PC-3 (cell line): ENCODE measurements around the gene TANGO2. TPM values are rescaled to one million over a fixed set of nuclear protein-coding genes. Genes with fewer than 3 reads are reported as not detected.

ENCODE experiments used
- ATAC-seq: fragments of 200-7000 bp; cut with Tn5 transposase; 2 replicates; pipeline ENCODE4 v1.9.1; 2020; ENCODE audit warnings: mild to moderate bottlenecking, moderate library complexity
- BruUV-seq: library from RNA; stranded (reverse); fragments of 400-500 nt; replicated peaks from 2 replicates; lab custom pipeline; 2021; lab: Mats Ljungman, UMichigan
- CTCF ChIA-PET: fragments of 300-600 bp; sonication (Branson Sonifier 250); formaldehyde crosslinking; loops from one replicate; lab custom pipeline; 2022; ENCODE audit warnings: antibody characterized with exemption; lab: Charles Lee
- POLR2A ChIA-PET: fragments of 300-600 bp; sonication (Branson Sonifier 250); formaldehyde crosslinking; loops from one replicate; lab custom pipeline; 2022; ENCODE audit warnings: antibody characterized with exemption; ENCODE audit not compliant: unreplicated experiment; lab: Charles Lee
- DNase-seq: peaks from one replicate; pipeline ENCODE4 v3.0.0-alpha.2; 2015
- H2AFZ ChIP-seq: fragments of 300-600 bp; sonication (generic); 2 replicates; pipeline ENCODE4 v1.6.0; 2016; ENCODE audit warnings: antibody characterized with exemption, low read length
- H3F3A ChIP-seq: fragments of 300-600 bp; sonication (generic); one replicate; pipeline ENCODE4 v1.6.0; 2017; ENCODE audit warnings: antibody characterized with exemption, low read length, control low read depth, mild to moderate bottlenecking; ENCODE audit not compliant: unreplicated experiment
- H3K27ac ChIP-seq: fragments of 300-600 bp; sonication (generic); 2 replicates; pipeline ENCODE4 v1.5.1; 2016; ENCODE audit warnings: mild to moderate bottlenecking, low read length
- H3K27me3 ChIP-seq: fragments of 300-600 bp; sonication (generic); 2 replicates; pipeline ENCODE4 v1.6.1; 2016; ENCODE audit warnings: low read length, mixed read lengths
- H3K36me3 ChIP-seq: fragments of 300-600 bp; sonication (generic); 2 replicates; pipeline ENCODE4 v1.6.1; 2016; ENCODE audit warnings: low read depth, mixed run types, low read length, mixed read lengths
- H3K4me1 ChIP-seq: fragments of 300-600 bp; sonication (generic); 2 replicates; pipeline ENCODE4 v1.5.1; 2016; ENCODE audit warnings: low read length; ENCODE audit not compliant: insufficient read depth
- H3K4me2 ChIP-seq: fragments of 300-600 bp; sonication (generic); 2 replicates; pipeline ENCODE4 v1.6.0; 2016; ENCODE audit warnings: low read length
- H3K4me3 ChIP-seq: fragments of 300-600 bp; sonication (generic); 2 replicates; pipeline ENCODE4 v1.5.1; 2016; ENCODE audit warnings: mild to moderate bottlenecking, low read length, mixed read lengths
- H3K79me2 ChIP-seq: fragments of 300-600 bp; sonication (generic); 2 replicates; pipeline ENCODE4 v1.6.1; 2017; ENCODE audit warnings: low read length, mixed read lengths
- H3K9ac ChIP-seq: fragments of 300-600 bp; sonication (generic); 2 replicates; pipeline ENCODE4 v1.6.0; 2016; ENCODE audit warnings: mild to moderate bottlenecking, low read length
- H3K9me2 ChIP-seq: fragments of 300-600 bp; sonication (generic); replicated peaks from 2 replicates; pipeline ENCODE4 v1.6.1; 2016; ENCODE audit warnings: mixed run types, low read length, mixed read lengths
- H3K9me3 ChIP-seq: fragments of 300-600 bp; sonication (generic); 2 replicates; pipeline ENCODE4 v1.6.1; 2016; ENCODE audit warnings: low read length, mixed read lengths
- H4K20me1 ChIP-seq: fragments of 300-600 bp; sonication (generic); 2 replicates; pipeline ENCODE4 v1.6.1; 2016; ENCODE audit warnings: low read length, mixed read lengths
- CTCF ChIP-seq: fragments of 300-600 bp; sonication (generic); conservative IDR thresholded peaks from 2 replicates; pipeline ENCODE4 v1.5.1; 2017; ENCODE audit warnings: antibody characterized with exemption, low read depth, mild to moderate bottlenecking, low read length
- EZH2 ChIP-seq: fragments of 300-600 bp; sonication (generic); IDR thresholded peaks from one replicate; pipeline ENCODE4 v1.6.1; 2017; ENCODE audit warnings: antibody characterized with exemption, mild to moderate bottlenecking, low read length; ENCODE audit not compliant: unreplicated experiment
- EZH2phosphoT487 ChIP-seq: fragments of 300-600 bp; sonication (generic); IDR thresholded peaks from 2 replicates; pipeline ENCODE4 v1.6.1; 2018; ENCODE audit warnings: mild to moderate bottlenecking, antibody characterized with exemption, low read length, borderline replicate concordance
- intact Hi-C: fragments of 100-400 bp; cut with micrococcal nuclease; formaldehyde crosslinking; loops from 2 replicates; pipeline ENCODE4 v1.9.0; 2023
- total RNA-seq: library from RNA; depleted of rRNA; stranded (reverse); fragments of >200 nt; gene quantifications from 2 replicates; pipeline ENCODE4 v1.2.3, GENCODE V29; 2014

Gene TANGO2
- total RNA-seq, 1 experiment from 2014 or later, result 23.5 TPM

GRCh38 chr22:19988331-19988808, 32.5 kb upstream of the TANGO2 start:
- H3K4me2 ChIP-seq, result no peak overlapping the region
- H3K36me3 ChIP-seq, result no peaks in the 10 kb centered on the region
- TF ChIP-seq CTCF, result no peak
- no peak for TF ChIP-seq EZH2
- no peak for TF ChIP-seq EZH2phosphoT487
- no peaks in the 10 kb centered on the region for H3K27me3 ChIP-seq
- no peak overlapping the region for H2AFZ ChIP-seq
- no TSS peak for BruUV-seq
- intact Hi-C loops, result no loop called here
- DNase-seq (no peak), ATAC-seq (no peak)
- no peak overlapping the region for H3K4me3 ChIP-seq
- H3K9me2 ChIP-seq, result no peaks in the 10 kb centered on the region
- H3K4me1 ChIP-seq, result peaks cover 18% of the 10 kb centered on the region
- ChIA-PET POLR2A (no interaction called here), CTCF (no interaction called here)
- no peaks in the 10 kb centered on the region for H3K79me2 ChIP-seq
- H3K27ac ChIP-seq, result no peak overlapping the region
- no peaks in the 10 kb centered on the region for H4K20me1 ChIP-seq
- H3K9ac ChIP-seq, result no peak overlapping the region
- no peaks in the 10 kb centered on the region for H3K9me3 ChIP-seq
- no peaks in the 10 kb centered on the region for H3F3A ChIP-seq

GRCh38 chr22:19988965-19989724, 31.8 kb upstream of the TANGO2 start:
- DNase-seq (no peak), ATAC-seq (no peak)
- ChIA-PET CTCF (interaction anchor here (0.6 kb wide), 1 partner anchor 16 kb away, joined by 5 read pairs; no protein-coding TSS in a partner anchor), POLR2A (no interaction called here)
- no peaks in the 10 kb centered on the region for H3K36me3 ChIP-seq
- intact Hi-C loops, result no loop called here
- H3K9me3 ChIP-seq, result no peaks in the 10 kb centered on the region
- no peaks in the 10 kb centered on the region for H4K20me1 ChIP-seq
- peaks cover 14% of the 10 kb centered on the region for H3K4me1 ChIP-seq
- no peak overlapping the region for H3K9ac ChIP-seq
- H3K27me3 ChIP-seq, result no peaks in the 10 kb centered on the region
- no TSS peak for BruUV-seq
- H3K9me2 ChIP-seq, result no peaks in the 10 kb centered on the region
- no peaks in the 10 kb centered on the region for H3F3A ChIP-seq
- H3K79me2 ChIP-seq, result no peaks in the 10 kb centered on the region
- H3K27ac ChIP-seq, result no peak overlapping the region
- no peak overlapping the region for H3K4me3 ChIP-seq
- no peak overlapping the region for H2AFZ ChIP-seq
- TF ChIP-seq EZH2phosphoT487 (no peak), CTCF (no peak), EZH2 (no peak)
- no peak overlapping the region for H3K4me2 ChIP-seq

GRCh38 chr22:19989725-19990067, 31.2 kb upstream of the TANGO2 start:
- DNase-seq (no peak), ATAC-seq (no peak)
- no peak overlapping the region for H3K27ac ChIP-seq
- no peak overlapping the region for H2AFZ ChIP-seq
- H3K36me3 ChIP-seq, result no peaks in the 10 kb centered on the region
- H3K9me3 ChIP-seq, result no peaks in the 10 kb centered on the region
- no TSS peak for BruUV-seq
- no peaks in the 10 kb centered on the region for H3K27me3 ChIP-seq
- ChIA-PET POLR2A (no interaction called here), CTCF (no interaction called here)
- no peak overlapping the region for H3K9ac ChIP-seq
- intact Hi-C loops, result no loop called here
- TF ChIP-seq EZH2 (no peak), EZH2phosphoT487 (no peak), CTCF (no peak)
- no peak overlapping the region for H3K4me3 ChIP-seq
- no peak overlapping the region for H3K4me2 ChIP-seq
- H3K9me2 ChIP-seq, result no peaks in the 10 kb centered on the region
- H3K4me1 ChIP-seq, result peaks cover 9% of the 10 kb centered on the region; the same call in 1 of the 2 replicates
- H3F3A ChIP-seq, result no peaks in the 10 kb centered on the region
- H4K20me1 ChIP-seq, result no peaks in the 10 kb centered on the region
- no peaks in the 10 kb centered on the region for H3K79me2 ChIP-seq
